BJ (cell line): ENCODE data around the gene HIPK4. TPM values are rescaled to one million over a fixed set of nuclear protein-coding genes. Genes with fewer than 3 reads are reported as not detected.

Source experiments
- CTCF ChIA-PET: fragments of 350-600 bp; formaldehyde crosslinking; extraction: SDS; loops from one replicate; lab custom pipeline; 2021; ENCODE audit warnings: antibody characterized with exemption, inconsistent platforms; lab: Yijun Ruan, JAX
- POLR2A ChIA-PET: fragments of 300-600 bp; sonication (Branson Sonifier 250); formaldehyde crosslinking; extraction: SDS; loops from one replicate; lab custom pipeline; 2021; ENCODE audit warnings: antibody characterized with exemption; lab: Charles Lee
- DNase-seq: peaks from one replicate; pipeline ENCODE4 v3.0.0-alpha.2; 2011; ENCODE audit warnings: low read depth
- H3K27me3 ChIP-seq: 2 replicates; pipeline ENCODE4 v1.6.0; 2011; ENCODE audit warnings: low read length; ENCODE audit not compliant: control insufficient read depth, insufficient read depth
- H3K36me3 ChIP-seq: 2 replicates; pipeline ENCODE4 v1.5.1; 2011; ENCODE audit warnings: low read length; ENCODE audit not compliant: control insufficient read depth, insufficient read depth
- H3K4me3 ChIP-seq: 2 replicates; pipeline ENCODE4 v1.5.1; 2011; ENCODE audit warnings: low read depth, mild to moderate bottlenecking, control low read depth, low read length
- CTCF ChIP-seq: IDR thresholded peaks from 2 replicates; pipeline ENCODE4 v1.5.1; 2011; ENCODE audit warnings: low read depth, mild to moderate bottlenecking, control low read depth, inconsistent platforms, low read length, moderate library complexity; ENCODE audit not compliant: insufficient read depth
- polyA plus RNA-seq: library from polyadenylated mRNA; depleted of rRNA; stranded (reverse); fragments of >200 nt; gene quantifications from 2 replicates; pipeline ENCODE4 v1.2.3, GENCODE V29; 2011

The HIPK4 gene
- polyA plus RNA-seq, 1 experiment: 0.21 TPM

- no peak overlapping the region for H3K4me3 ChIP-seq
These were observed 32.2 kb upstream of the HIPK4 start for GRCh38 chr19:40421993-40422747.

GRCh38 chr19:40420766-40421765 lies 31.1 kb upstream of the HIPK4 start:
- ChIA-PET POLR2A (interaction anchor here (0.6 to 1.0 kb wide), 4 partner anchors 13 to 222 kb away, joined by 3 to 20 read pairs (median 7); partner anchors contain the start of gene BLVRB), CTCF (interaction anchor here (0.6 to 3.3 kb wide), 22 partner anchors 9 to 183 kb away, joined by 3 to 20 read pairs (median 4); partner anchors contain the start of genes BLVRB and SERTAD3)
- TF ChIP-seq CTCF: peak; percentile 99
- Histone ChIP-seq H3K4me3 (peak overlapping the region; percentile 55), H3K36me3 (peaks cover 8% of the 10 kb centered on the region), H3K27me3 (no peaks in the 10 kb centered on the region)
- DNase-seq: peak; percentile 59

More at GRCh38 chr19:40421993-40422747, 32.2 kb upstream of the HIPK4 start:
- H3K36me3 ChIP-seq: peaks cover 8% of the 10 kb centered on the region
- H3K27me3 ChIP-seq: no peaks in the 10 kb centered on the region
- TF ChIP-seq CTCF: no peak
- no peak for DNase-seq
- ChIA-PET CTCF (interaction anchor here (1.5 to 2.2 kb wide), 3 partner anchors 20 to 25 kb away, joined by 4 to 11 read pairs (median 8); no protein-coding TSS in a partner anchor), POLR2A (no interaction called here)

- no peak for TF ChIP-seq CTCF
- ChIA-PET POLR2A (interaction anchor here (0.7 to 1.0 kb wide), 3 partner anchors 14 to 213 kb away, joined by 4 to 20 read pairs (median 10); partner anchors contain the start of gene BLVRB), CTCF (interaction anchor here (0.6 to 3.3 kb wide), 21 partner anchors 9 to 183 kb away, joined by 3 to 20 read pairs (median 5); partner anchors contain the start of genes BLVRB and SERTAD3)
- no peak for DNase-seq
- peaks cover 8% of the 10 kb centered on the region for H3K36me3 ChIP-seq
- peak overlapping the region; percentile 55 for H3K4me3 ChIP-seq
- H3K27me3 ChIP-seq: no peaks in the 10 kb centered on the region
These were observed 30.4 kb upstream of the HIPK4 start for GRCh38 chr19:40420451-40420765.

GRCh38 chr19:40419780-40420179 lies 29.8 kb upstream of the HIPK4 start:
- Histone ChIP-seq H3K27me3 (no peaks in the 10 kb centered on the region), H3K4me3 (no peak overlapping the region), H3K36me3 (peaks cover 8% of the 10 kb centered on the region)
- CTCF ChIA-PET: interaction anchor here (1.2 to 3.3 kb wide), 11 partner anchors 8 to 184 kb away, joined by 3 to 20 read pairs (median 4); no protein-coding TSS in a partner anchor
- no peak for DNase-seq
- POLR2A ChIA-PET: interaction anchor here (0.7 kb wide), 1 partner anchor 213 kb away, joined by 10 read pairs; no protein-coding TSS in a partner anchor
- TF ChIP-seq CTCF: no peak
